Left colon (tissue), 2 donors: ENCODE results near the gene C2CD5. TPM values are rescaled to one million over a fixed set of nuclear protein-coding genes. Genes with fewer than 3 reads are reported as not detected.
A peak's percentile ranks its signal among the peaks of the same experiment; 100 is the strongest.

Source experiments
- ATAC-seq: fragments of 200-7000 bp; cut with Tn5 transposase; one replicate; pipeline ENCODE4 v1.9.1; 2020; ENCODE audit warnings: mild to moderate bottlenecking, moderate library complexity
- DNase-seq, 2 donors: peaks; one replicate each; pipeline ENCODE4 v3.0.0-alpha.2; 2020
- intact Hi-C, 2 donors: fragments of 100-400 bp; cut with DNase I in 1 of 2; cut with micrococcal nuclease in 1 of 2; formaldehyde crosslinking; loops; one replicate each; pipeline versions ENCODE4 v1.11.2 to v1.14.0; 2022; cut with DNase I, micrococcal nuclease
- total RNA-seq, 2 donors: library from RNA; stranded (reverse); fragmentation: NEBNext Ultra II Directional; extraction: Animal tissue kit (Norgen Biotek cat#: 25700); gene quantifications; one replicate each; pipeline ENCODE4 v1.2.1, GENCODE V29; 2021
- donor health status: DM: no; HTN: no; CAD: no.
- donor health status: DM: yes; HTN: yes; CAD: no.

The C2CD5 gene
- total RNA-seq, 2 donors from 2014 or later: 53.6 to 56.9 TPM

- DNase-seq: peak; percentile 52 to 61
- intact Hi-C loops: loop anchor here in 1 of 2 donors (10.0 kb wide), 1 partner anchor 109 kb away; the partner anchor contains the start of gene ST8SIA1
- ATAC-seq: peak; percentile 98
Observed at GRCh38 chr12:22443379-22444316, 100.7 kb downstream of the C2CD5 start.

GRCh38 chr12:22437031-22437806 lies 107.1 kb downstream of the C2CD5 start:
- ATAC-seq (no peak), DNase-seq (no peak)
- intact Hi-C loops: no loop called here

GRCh38 chr12:22435583-22435982 lies 108.8 kb downstream of the C2CD5 start:
- ATAC-seq (no peak), DNase-seq (no peak)
- intact Hi-C loops: no loop called here

- DNase-seq (no peak), ATAC-seq (no peak)
- intact Hi-C loops: no loop called here
Observed at GRCh38 chr12:22431693-22432251, 112.6 kb downstream of the C2CD5 start.

- DNase-seq (no peak), ATAC-seq (no peak)
- intact Hi-C loops: no loop called here
Observed at GRCh38 chr12:22416801-22417200, 127.5 kb downstream of the C2CD5 start.

GRCh38 chr12:22415342-22416309 lies 128.7 kb downstream of the C2CD5 start:
- intact Hi-C loops: no loop called here
- DNase-seq: no peak
- ATAC-seq: peak; percentile 83

- intact Hi-C loops: no loop called here
- DNase-seq (no peak), ATAC-seq (no peak)
Observed at GRCh38 chr12:22414742-22415141, 129.6 kb downstream of the C2CD5 start.

- DNase-seq (no peak), ATAC-seq (no peak)
- intact Hi-C loops: no loop called here
Observed at GRCh38 chr12:22413592-22413991, 130.8 kb downstream of the C2CD5 start.

- DNase-seq (no peak), ATAC-seq (no peak)
- intact Hi-C loops: no loop called here
Observed at GRCh38 chr12:22412581-22412980, 131.8 kb downstream of the C2CD5 start.

- ATAC-seq: peak; percentile 74
- no peak for DNase-seq
- intact Hi-C loops: no loop called here
Observed at GRCh38 chr12:22410486-22410885, 133.9 kb downstream of the C2CD5 start.

GRCh38 chr12:22409377-22410164 lies 134.8 kb downstream of the C2CD5 start:
- ATAC-seq: peak; percentile 24
- intact Hi-C loops: no loop called here
- no peak for DNase-seq

- intact Hi-C loops: no loop called here
- DNase-seq: no peak
- no peak for ATAC-seq
Observed at GRCh38 chr12:22408610-22409376, 135.5 kb downstream of the C2CD5 start.

GRCh38 chr12:22407397-22407796 lies 136.9 kb downstream of the C2CD5 start:
- intact Hi-C loops: no loop called here
- no peak for ATAC-seq
- no peak for DNase-seq

GRCh38 chr12:22406627-22407026 lies 137.7 kb downstream of the C2CD5 start:
- intact Hi-C loops: no loop called here
- DNase-seq: no peak
- ATAC-seq: no peak

GRCh38 chr12:22399464-22400180 lies 144.7 kb downstream of the C2CD5 start:
- intact Hi-C loops: no loop called here
- no peak for DNase-seq
- ATAC-seq: no peak
